GM23248 (cell line): Measurements from ENCODE around the gene RGS17. TPM values are rescaled to one million over a fixed set of nuclear protein-coding genes. Genes with fewer than 3 reads are reported as not detected.

Source experiments
- DNase-seq: peaks from one replicate; pipeline ENCODE4 v3.0.0-alpha.2; 2015
- H2AFZ ChIP-seq: fragments of 200-600 bp; sonication (generic); 2 replicates; pipeline ENCODE4 v1.6.1; 2016; ENCODE audit warnings: antibody characterized with exemption
- H3F3A ChIP-seq: fragments of 200-600 bp; sonication (generic); 2 replicates; pipeline ENCODE4 v1.6.1; 2016; ENCODE audit warnings: mild to moderate bottlenecking, antibody characterized with exemption, mixed run types; ENCODE audit not compliant: insufficient read depth
- H3K27ac ChIP-seq: fragments of 200-600 bp; sonication (generic); 2 replicates; pipeline ENCODE4 v1.5.1; 2016; ENCODE audit warnings: mild to moderate bottlenecking
- H3K27me3 ChIP-seq: fragments of 200-600 bp; sonication (generic); replicated peaks from 2 replicates; pipeline ENCODE4 v1.6.1; 2016; ENCODE audit warnings: mild to moderate bottlenecking; ENCODE audit not compliant: insufficient read depth
- H3K36me3 ChIP-seq: fragments of 200-600 bp; sonication (generic); 2 replicates; pipeline ENCODE4 v1.6.1; 2016; ENCODE audit warnings: low read depth, mild to moderate bottlenecking
- H3K4me1 ChIP-seq: fragments of 200-600 bp; sonication (generic); 2 replicates; pipeline ENCODE4 v1.6.1; 2016; ENCODE audit warnings: mild to moderate bottlenecking; ENCODE audit not compliant: insufficient read depth
- H3K4me2 ChIP-seq: fragments of 200-600 bp; sonication (generic); one replicate; pipeline ENCODE4 v1.6.1; 2016; ENCODE audit warnings: mild to moderate bottlenecking; ENCODE audit not compliant: unreplicated experiment
- H3K4me3 ChIP-seq: fragments of 200-600 bp; sonication (generic); 2 replicates; pipeline ENCODE4 v1.5.1; 2016; ENCODE audit warnings: mild to moderate bottlenecking
- H3K79me2 ChIP-seq: fragments of 200-600 bp; sonication (generic); 2 replicates; pipeline ENCODE4 v1.6.1; 2016; ENCODE audit warnings: mild to moderate bottlenecking; ENCODE audit not compliant: insufficient read depth
- H3K9ac ChIP-seq: fragments of 200-600 bp; sonication (generic); 2 replicates; pipeline ENCODE4 v1.6.1; 2016; ENCODE audit warnings: mild to moderate bottlenecking
- H3K9me2 ChIP-seq: fragments of 200-600 bp; sonication (generic); 2 replicates; pipeline ENCODE4 v1.6.1; 2016; ENCODE audit warnings: mixed run types, mild to moderate bottlenecking, moderate library complexity; ENCODE audit not compliant: insufficient read depth
- H3K9me3 ChIP-seq: fragments of 200-600 bp; sonication (generic); one replicate; pipeline ENCODE4 v1.6.1; 2017; ENCODE audit warnings: low read depth
- H4K20me1 ChIP-seq: fragments of 200-600 bp; sonication (generic); 2 replicates; pipeline ENCODE4 v1.6.0; 2016; ENCODE audit not compliant: insufficient read depth
- EZH2 ChIP-seq: fragments of 200-600 bp; sonication (generic); IDR thresholded peaks from 2 replicates; pipeline ENCODE4 v1.6.1; 2018; ENCODE audit warnings: antibody characterized with exemption, mild to moderate bottlenecking; ENCODE audit not compliant: insufficient read depth, poor library complexity, severe bottlenecking
- EZH2phosphoT487 ChIP-seq: fragments of 200-600 bp; sonication (generic); IDR thresholded peaks from 2 replicates; pipeline ENCODE4 v1.6.1; 2018; ENCODE audit warnings: antibody characterized with exemption, moderate library complexity, mild to moderate bottlenecking, low read depth; ENCODE audit not compliant: insufficient read depth
- WGBS, 2 experiments: methylation state at CpG; one replicate each; pipeline ENCODE4 v1.1.6; 2015 to 2017; ENCODE audit warnings: low lambda C conversion rate in 2 of 2, low coverage in 1 of 2; ENCODE audit errors: missing lambda C conversion rate in 2 of 2; 5-methylcytosine and 5-hydroxymethylcytosine counted together
- in situ Hi-C: fragments of 300-500 bp; cut with MboI; formaldehyde crosslinking; loops from 2 replicates; pipeline ENCODE4 v1.15.0; 2020
- polyA plus RNA-seq: library from polyadenylated mRNA; unstranded; fragments of >200 nt; fragmentation: Nextera tagmentation; extraction: Ambion mirVana; gene quantifications from 2 replicates; pipeline ENCODE4 v1.2.1, GENCODE V29; 2016
- total RNA-seq: library from RNA; depleted of rRNA; stranded (reverse); fragments of >200 nt; shearing (Covaris generic); gene quantifications from 2 replicates; pipeline ENCODE4 v1.2.3, GENCODE V29; 2014; rRNA removed

RGS17 gene, protein sequence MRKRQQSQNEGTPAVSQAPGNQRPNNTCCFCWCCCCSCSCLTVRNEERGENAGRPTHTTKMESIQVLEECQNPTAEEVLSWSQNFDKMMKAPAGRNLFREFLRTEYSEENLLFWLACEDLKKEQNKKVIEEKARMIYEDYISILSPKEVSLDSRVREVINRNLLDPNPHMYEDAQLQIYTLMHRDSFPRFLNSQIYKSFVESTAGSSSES
- 0.25 and 1.1 TPM in 2 replicates for total RNA-seq
- 0.36 and 0.75 TPM in 2 replicates for polyA plus RNA-seq

DNA sequence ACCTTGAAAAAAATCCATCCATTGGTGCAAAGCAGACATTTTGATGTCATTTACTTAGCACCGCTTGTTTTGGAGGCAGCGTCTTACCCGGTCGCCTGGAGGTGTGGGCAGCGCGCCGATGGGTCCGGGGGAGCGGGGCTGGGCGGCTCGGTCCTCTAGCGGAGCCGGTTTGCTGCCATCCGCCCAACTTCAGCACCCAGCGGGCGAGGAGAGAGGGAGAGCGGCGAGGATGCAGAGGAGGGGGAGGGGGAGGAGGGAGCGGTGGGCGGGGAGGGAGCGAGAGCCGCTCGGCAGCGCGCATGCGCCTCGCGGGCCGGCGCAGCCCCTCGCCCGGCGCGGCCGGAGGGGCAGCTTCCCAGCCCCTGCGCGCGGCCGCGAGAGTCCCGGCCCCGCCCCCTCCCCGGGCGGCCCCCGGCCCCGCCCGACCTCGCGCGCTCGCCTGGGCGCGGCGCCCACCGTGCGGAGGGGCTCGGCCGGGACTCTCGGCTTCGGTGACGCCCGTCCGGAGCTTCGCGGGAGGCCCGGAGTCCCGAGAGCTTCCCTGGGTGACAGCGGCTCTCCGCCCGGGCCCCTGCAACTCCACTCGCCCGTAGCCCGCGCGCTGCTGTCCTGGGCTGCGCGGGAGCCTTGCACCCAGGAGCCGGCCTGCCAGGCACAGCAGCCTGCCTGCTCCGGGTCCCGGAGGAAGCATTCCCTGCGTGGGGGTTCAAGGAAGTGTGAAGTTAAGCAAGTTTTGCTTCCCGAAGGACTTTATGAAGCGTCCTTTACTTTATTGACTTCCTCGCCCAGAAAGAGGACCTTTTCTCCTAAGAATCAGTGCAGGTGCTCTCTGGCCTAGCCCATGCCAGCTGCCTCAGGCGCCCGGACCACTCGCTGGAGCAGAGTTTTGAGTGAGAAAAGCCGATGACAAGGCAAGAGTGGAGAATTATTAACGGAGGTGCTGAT, at the start of gene RGS17:
Gene RGS17, minus strand, starts transcription at position 246 of the 945 bp plus-strand sequence. CDS start 87,264 bp downstream, outside the sequence.
- Histone ChIP-seq H3K27ac (no peak within 1 kb of the TSS), H3K9me3 (no peaks in the 10 kb centered on the region), H3K4me2 (peak within 1 kb of the TSS; percentile 83), H3K4me1 (no peaks in the 10 kb centered on the region), H3K27me3 (no peaks in the 10 kb centered on the region), H3K9me2 (no peaks in the 10 kb centered on the region), H3F3A (0 out of 2 replicates have a peak, but pooled peaks cover 5% of the 10 kb centered on the region), H4K20me1 (no peaks in the 10 kb centered on the region), H3K36me3 (no peaks in the 10 kb centered on the region), H3K9ac (peak within 1 kb of the TSS; percentile 35), H2AFZ (peak within 1 kb of the TSS; percentile 91), H3K4me3 (peak within 1 kb of the TSS; percentile 89), H3K79me2 (no peaks in the 10 kb centered on the region)
- peak; percentile 81 for DNase-seq
- TF ChIP-seq EZH2 (no peak), EZH2phosphoT487 (no peak)
- 5 to 8% methylated on average over 44 to 58 of the region's 89 CpGs for WGBS, 2 experiments
- in situ Hi-C loops: no loop called here

DNA sequence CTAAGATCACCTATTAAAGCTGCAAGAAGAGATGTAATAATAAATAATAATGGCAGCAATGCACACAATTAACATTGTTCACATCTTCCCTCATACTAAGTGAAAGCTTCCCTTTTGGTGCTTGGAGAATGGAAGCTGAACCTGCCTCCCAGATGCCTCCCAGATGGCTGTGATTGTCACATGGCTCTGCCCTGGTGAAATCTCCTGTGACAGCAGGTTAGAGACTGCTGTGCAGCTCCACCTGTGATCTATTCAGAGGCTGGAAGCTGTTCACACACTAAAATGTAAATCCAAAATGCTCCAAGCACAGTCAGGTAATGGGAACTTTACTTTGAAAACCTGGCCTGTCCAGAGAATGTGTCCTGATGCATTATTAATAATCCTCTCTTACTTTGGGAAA, 41.7 kb upstream of the RGS17 start:
- no peaks in the 10 kb centered on the region for H3K36me3 ChIP-seq
- no peaks in the 10 kb centered on the region for H3K79me2 ChIP-seq
- DNase-seq: no peak
- peaks cover 18% of the 10 kb centered on the region for H3F3A ChIP-seq
- no peak for TF ChIP-seq EZH2phosphoT487
- no peak for TF ChIP-seq EZH2
- H3K4me3 ChIP-seq: no peak overlapping the region
- H4K20me1 ChIP-seq: no peaks in the 10 kb centered on the region
- no peak overlapping the region for H3K9ac ChIP-seq
- H3K27me3 ChIP-seq: no peaks in the 10 kb centered on the region
- no peaks in the 10 kb centered on the region for H3K9me2 ChIP-seq
- no peak overlapping the region for H3K4me2 ChIP-seq
- in situ Hi-C loops: no loop called here
- H3K27ac ChIP-seq: no peak overlapping the region
- no peaks in the 10 kb centered on the region for H3K9me3 ChIP-seq
- peaks cover 16% of the 10 kb centered on the region for H3K4me1 ChIP-seq
- no peak overlapping the region for H2AFZ ChIP-seq

DNA sequence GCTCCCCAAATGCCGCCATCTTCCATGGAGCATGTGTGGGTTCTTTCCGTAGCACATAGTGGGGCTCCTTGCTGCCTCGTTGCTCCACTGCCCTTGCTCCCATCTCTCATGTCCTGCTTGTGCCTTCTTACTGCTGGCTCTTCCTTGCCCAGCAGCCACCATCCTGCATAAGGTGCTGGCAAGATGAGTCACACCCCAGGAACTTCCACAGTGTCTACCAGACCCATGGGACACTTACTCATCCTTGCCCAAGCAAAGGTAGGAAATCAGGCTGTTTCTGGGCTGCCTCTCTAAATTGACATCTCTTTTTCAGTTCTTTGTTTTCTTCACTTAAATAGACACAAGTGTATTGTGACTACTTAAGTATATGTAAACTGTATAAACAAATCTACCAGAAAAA, 39.4 kb upstream of the RGS17 start:
- no peaks in the 10 kb centered on the region for H4K20me1 ChIP-seq
- H3K4me1 ChIP-seq: peaks cover 28% of the 10 kb centered on the region
- no peaks in the 10 kb centered on the region for H3K79me2 ChIP-seq
- H3K9me3 ChIP-seq: no peaks in the 10 kb centered on the region
- H3K4me3 ChIP-seq: no peak overlapping the region
- no peaks in the 10 kb centered on the region for H3K36me3 ChIP-seq
- in situ Hi-C loops: no loop called here
- H3K9ac ChIP-seq: no peak overlapping the region
- DNase-seq: peak; percentile 85
- WGBS, 2 experiments: 81 to 88% methylated on average over 3 of the region's 3 CpGs
- H3K27me3 ChIP-seq: no peaks in the 10 kb centered on the region
- no peak overlapping the region for H3K4me2 ChIP-seq
- no peak overlapping the region for H2AFZ ChIP-seq
- H3F3A ChIP-seq: peaks cover 34% of the 10 kb centered on the region
- TF ChIP-seq EZH2 (no peak), EZH2phosphoT487 (no peak)
- H3K9me2 ChIP-seq: no peaks in the 10 kb centered on the region
- no peak overlapping the region for H3K27ac ChIP-seq

DNA sequence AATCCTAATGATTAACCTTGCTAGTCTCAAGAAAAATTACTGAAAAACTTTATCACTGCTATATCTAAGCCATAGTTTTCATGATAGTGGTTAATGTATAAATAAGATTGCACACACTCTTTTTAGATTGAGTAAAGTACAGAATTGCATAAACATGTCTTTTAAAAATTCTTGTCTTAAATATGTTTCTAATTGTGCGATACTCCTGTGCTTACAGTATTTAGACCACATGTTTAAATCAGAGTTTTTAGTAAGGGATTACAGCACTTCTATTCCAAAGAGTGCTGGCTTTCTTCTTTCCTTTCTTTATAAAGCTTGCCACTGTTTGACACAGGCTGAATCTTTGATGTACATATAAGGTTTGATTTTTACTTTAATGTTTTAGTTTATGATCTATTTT, 36.8 kb upstream of the RGS17 start:
- no peak for DNase-seq
- Histone ChIP-seq H3K4me3 (peak overlapping the region; percentile 56), H2AFZ (peak overlapping the region; percentile 54)

More for the DNA sequence above, 36.8 kb upstream of the RGS17 start:
- H3K9me2 ChIP-seq: no peaks in the 10 kb centered on the region
- peak overlapping the region; percentile 90 for H3K27ac ChIP-seq
- peaks cover 34% of the 10 kb centered on the region for H3F3A ChIP-seq
- H3K9ac ChIP-seq: peak overlapping the region; percentile 71
- in situ Hi-C loops: no loop called here
- H3K27me3 ChIP-seq: no peaks in the 10 kb centered on the region
- H3K79me2 ChIP-seq: no peaks in the 10 kb centered on the region
- H3K9me3 ChIP-seq: no peaks in the 10 kb centered on the region
- peaks cover 28% of the 10 kb centered on the region for H3K4me1 ChIP-seq
- H4K20me1 ChIP-seq: no peaks in the 10 kb centered on the region
- TF ChIP-seq EZH2 (no peak), EZH2phosphoT487 (no peak)
- H3K36me3 ChIP-seq: no peaks in the 10 kb centered on the region
- H3K4me2 ChIP-seq: peak overlapping the region; percentile 81
- 0 to 3% methylated on average over 1 of the region's 1 CpG for WGBS, 2 experiments
